IPS-11a (cell line): ENCODE data around the gene SPRR5.

ENCODE experiments used
- H3K4me3 ChIP-seq: one replicate; pipeline ENCODE4 v1.5.1; 2013; ENCODE audit warnings: low read depth, low read length, control low read depth

Gene SPRR5

DNA sequence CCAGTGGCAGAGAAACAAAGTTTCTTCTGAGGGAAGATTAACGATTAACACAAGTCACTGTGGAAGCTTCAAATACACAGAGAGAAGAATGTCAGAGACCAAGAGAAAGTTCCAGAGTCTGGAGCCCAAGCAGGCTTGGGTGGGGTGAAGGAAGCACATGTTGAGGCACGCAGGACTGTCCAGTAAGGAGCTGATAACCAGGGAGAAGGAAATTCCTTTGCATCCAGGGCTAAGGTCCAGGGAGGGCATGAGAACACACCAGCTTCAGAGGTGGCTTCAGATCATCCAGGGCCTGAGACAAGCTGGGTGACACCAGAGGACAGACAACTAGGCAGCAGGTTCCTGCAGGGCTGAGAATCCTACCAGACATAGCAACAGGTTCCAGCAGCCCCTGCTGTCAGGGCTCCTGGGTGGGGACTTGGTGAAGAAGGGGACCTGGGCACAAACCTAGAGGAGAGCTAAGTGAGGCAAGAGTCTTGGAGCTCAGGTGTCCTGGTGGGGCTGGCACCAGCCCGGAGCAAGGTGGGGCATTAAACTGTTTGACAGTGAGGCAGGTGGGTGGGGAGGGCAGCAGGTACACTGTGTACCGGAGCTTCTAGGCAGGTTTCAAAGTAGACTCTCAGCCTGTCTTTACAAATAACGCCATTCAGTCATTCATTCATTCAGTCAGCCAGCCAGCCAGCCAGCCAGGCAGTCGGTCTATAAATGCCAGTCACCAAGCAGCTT lies 34.3 kb downstream of the SPRR5 start:
- no peak overlapping the region for H3K4me3 ChIP-seq

DNA sequence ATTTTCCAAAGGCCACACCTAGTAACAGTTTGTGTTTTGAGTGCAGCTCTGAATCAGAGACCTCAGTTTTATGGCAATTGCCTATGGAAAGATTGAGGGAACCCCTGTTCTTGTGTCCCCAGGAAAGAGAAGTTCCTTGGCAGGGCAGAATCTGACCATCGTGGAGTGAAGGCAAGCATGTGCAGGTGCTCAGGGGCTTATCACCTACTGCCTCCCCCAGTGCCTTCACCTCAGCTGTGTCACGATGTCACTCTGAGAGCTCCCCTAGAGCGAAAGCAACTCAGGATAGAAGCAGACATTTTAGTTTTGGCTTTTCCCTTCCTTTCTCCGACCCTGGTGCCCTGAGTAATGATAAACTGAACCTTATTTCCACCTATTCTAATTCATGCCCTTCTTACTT lies 35.1 kb downstream of the SPRR5 start:
- H3K4me3 ChIP-seq = no peak overlapping the region

DNA sequence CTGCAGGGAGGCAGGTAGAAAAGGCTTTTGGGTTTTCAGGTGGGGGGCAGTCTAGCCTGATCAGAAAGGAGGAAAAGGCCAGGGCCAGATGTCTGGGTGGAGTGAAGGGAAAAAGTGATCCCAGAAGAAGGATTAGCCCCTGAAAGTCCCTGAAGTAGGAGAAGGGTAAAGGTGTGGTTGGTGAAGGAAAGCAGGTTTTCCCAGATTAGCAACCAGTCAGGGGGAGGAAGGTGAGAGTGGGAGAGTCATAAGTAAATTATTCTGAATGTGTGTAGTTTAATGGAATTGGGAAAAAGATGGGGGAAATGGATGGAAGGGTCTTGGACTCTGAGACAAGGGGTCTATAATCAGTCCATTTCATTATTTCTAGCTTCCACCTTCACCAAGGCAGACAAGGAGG lies 36.2 kb downstream of the SPRR5 start:
- no peak overlapping the region for H3K4me3 ChIP-seq

DNA sequence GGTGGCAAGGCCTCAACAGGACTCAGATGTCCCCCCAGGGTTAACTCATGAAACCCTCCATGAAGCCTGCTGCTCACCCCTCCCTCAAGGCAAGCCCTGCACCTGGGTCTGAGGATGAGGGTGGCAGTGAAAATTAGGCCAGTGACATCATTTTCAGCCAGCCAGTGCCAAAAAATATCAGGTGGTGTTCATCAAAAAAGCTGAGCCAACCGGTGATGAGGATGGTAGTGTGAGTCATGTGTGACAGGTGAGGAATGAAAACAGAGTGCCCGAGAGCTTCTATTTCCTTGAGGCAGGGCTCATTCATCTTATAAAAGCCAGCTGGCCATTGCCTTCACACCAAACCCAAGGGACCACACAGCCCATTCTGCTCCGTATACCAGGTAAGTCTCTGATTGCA lies 36.7 kb downstream of the SPRR5 start, which contains the start of gene SPRR1A:
Gene SPRR1A, plus strand, starts transcription at position 339 of the 400 bp plus-strand sequence. CDS start 1,150 bp downstream, outside the sequence.
- no peak within 1 kb of the TSS for H3K4me3 ChIP-seq

DNA sequence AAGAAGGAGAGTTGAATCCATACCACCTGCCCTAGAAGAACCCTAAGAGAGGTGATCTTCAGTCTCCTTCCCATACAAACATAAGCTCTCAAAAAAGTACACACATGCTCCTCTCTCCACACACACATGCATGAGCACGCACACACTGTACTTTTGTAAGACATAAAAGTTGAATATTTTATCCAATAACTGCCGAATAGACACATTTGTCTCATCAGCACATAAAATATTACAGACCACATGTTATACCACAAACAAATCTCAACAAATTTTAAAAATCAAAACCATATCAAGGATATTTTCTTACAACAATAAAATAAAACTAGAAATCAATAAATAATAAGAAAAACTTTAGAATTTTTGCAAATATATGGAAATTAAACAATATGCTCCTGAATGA lies 39.6 kb downstream of the SPRR5 start:
- no peak overlapping the region for H3K4me3 ChIP-seq

DNA sequence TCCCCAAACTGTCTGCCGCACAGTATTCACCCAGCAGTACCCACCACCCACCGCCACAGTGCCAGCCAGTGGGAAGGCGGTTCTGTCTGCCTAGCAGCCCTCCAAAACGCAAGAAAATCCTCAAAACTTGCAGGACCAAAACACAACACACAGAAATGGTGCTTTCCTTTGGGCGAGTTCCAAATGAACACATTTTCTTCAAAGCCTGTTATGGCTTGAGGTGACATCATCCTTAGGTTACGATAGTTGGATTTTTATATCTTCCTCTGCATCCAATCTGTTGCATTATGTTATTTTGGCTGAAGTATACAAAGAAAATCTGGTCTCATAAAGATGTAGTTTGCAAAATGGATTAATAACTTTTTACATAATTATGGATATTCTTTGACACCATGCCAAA lies 46.2 kb downstream of the SPRR5 start:
- no peak overlapping the region for H3K4me3 ChIP-seq

DNA sequence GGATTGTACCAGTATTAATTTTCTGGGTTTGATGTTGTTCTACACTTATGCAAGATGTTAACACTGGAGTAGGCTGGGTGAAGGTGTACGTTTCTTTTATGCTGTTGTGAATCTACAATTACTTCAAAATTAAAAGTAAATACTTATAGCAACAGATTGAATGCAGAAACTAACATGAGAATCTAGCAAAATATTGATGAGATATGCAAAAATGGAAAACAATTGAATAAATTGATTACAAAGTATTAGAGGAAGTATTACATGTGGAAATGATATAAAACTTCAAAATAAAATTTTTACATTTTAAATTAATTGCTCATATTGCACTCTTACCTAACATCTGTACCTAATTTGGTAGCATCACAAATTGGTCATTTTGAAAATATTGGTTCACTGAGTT lies 48.8 kb downstream of the SPRR5 start:
- H3K4me3 ChIP-seq = no peak overlapping the region

DNA sequence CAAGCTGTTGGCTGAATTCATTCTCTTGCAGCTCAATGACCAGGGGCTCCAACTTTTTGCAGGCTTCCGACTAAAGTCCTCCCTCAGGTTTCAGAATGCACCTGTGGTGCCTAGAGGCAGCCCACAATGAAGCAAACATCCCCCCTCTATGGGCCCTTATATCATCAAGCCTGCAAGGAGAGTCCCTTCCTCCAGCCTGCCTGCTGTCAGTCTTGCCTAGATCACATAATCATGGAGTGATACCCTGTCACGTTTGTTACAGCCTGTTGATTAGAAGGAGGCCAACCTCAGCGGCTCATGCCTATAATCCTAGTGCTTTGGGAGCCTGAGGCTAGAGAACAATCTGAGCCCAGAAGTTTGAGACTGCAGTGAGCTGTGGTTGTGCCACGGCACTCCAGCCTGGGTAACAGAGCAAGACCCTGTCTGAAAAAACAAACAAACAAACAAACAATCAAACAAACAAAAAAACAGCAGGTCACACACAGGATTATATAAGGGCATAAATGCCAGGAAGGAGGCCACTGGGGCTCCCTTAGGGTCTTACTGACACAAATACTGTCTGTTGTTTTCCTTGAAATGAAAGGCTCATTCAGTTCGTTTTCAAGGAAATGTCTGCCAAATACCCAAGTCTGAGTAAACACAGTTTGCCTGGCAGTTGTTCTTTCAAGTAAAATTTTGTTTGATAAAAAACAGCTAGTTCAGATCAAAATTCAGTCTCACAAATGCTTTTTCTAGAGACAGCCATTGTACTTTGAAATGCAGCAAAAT lies 49.8 kb downstream of the SPRR5 start:
- H3K4me3 ChIP-seq = no peak overlapping the region

DNA sequence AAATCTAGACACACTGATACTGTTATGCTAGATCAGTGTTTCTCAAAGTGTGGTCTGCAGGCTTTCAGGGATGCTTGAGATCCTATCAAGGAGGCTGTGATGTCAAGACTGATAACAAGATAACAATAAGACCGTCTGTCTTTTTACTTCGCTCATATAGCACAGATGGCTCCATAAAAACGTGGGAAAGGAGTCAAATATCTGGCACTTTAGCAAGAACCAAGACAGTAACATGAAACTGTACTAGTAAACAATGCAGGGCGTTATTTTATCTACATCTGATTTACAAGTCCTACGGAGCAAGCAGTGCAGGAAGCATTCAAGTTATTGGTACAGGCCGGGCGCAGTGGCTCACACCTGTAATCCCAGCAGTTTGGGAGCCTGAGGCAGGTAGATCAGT lies 50.9 kb downstream of the SPRR5 start:
- no peak overlapping the region for H3K4me3 ChIP-seq

DNA sequence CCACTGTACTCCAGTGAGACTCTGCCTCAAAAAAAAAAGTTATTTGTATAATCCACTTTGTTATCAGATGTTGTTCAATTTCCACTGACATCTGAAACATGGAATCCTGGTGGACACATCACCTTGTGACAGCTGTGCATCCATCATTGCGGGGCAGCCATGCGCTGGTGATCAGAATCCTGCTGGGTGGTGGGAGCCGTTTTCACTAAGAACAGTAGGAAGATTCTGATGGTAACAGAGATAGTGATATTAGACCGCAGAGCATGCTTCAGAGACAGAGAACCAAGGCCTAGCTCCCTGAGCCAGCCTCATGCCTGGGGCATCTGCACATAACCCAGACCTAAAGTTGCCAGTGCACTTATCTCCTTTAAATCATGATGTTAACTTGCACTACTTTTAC lies 51.5 kb downstream of the SPRR5 start:
- no peak overlapping the region for H3K4me3 ChIP-seq
